HG03469 (cell line): ENCODE data around the gene KLHL29.

Source experiments
- ATAC-seq: cut with Tn5 transposase; IDR thresholded peaks from one replicate; pipeline ENCODE4 v1.9.1; 2021; ENCODE audit warnings: mild to moderate bottlenecking, moderate library complexity, moderate number of reproducible peaks; ENCODE audit not compliant: unreplicated experiment

Gene KLHL29

GRCh38 chr2:23601301-23601965 lies 216.5 kb downstream of the KLHL29 start:
- no peak for ATAC-seq

- no peak for ATAC-seq
These were observed 217.1 kb downstream of the KLHL29 start for GRCh38 chr2:23602116-23602515.

GRCh38 chr2:23603156-23603555 lies 218.2 kb downstream of the KLHL29 start:
- ATAC-seq: no peak

GRCh38 chr2:23603581-23603980 lies 218.6 kb downstream of the KLHL29 start:
- no peak for ATAC-seq

GRCh38 chr2:23604731-23605130 lies 219.8 kb downstream of the KLHL29 start:
- no peak for ATAC-seq

- ATAC-seq: no peak
These were observed 220.3 kb downstream of the KLHL29 start for GRCh38 chr2:23605236-23605635.

GRCh38 chr2:23606196-23606595 lies 221.2 kb downstream of the KLHL29 start:
- ATAC-seq: no peak

- no peak for ATAC-seq
These were observed 222.0 kb downstream of the KLHL29 start for GRCh38 chr2:23606968-23607367.

- ATAC-seq: no peak
These were observed 222.9 kb downstream of the KLHL29 start for GRCh38 chr2:23607925-23608324.

GRCh38 chr2:23609254-23609653 lies 224.3 kb downstream of the KLHL29 start:
- no peak for ATAC-seq

- ATAC-seq: no peak
These were observed 226.9 kb downstream of the KLHL29 start for GRCh38 chr2:23611839-23612238.

GRCh38 chr2:23614701-23615100 lies 229.7 kb downstream of the KLHL29 start:
- ATAC-seq: no peak

- ATAC-seq: no peak
These were observed 230.4 kb downstream of the KLHL29 start for GRCh38 chr2:23615216-23616020.

- no peak for ATAC-seq
These were observed 231.7 kb downstream of the KLHL29 start for GRCh38 chr2:23616630-23617029.

GRCh38 chr2:23617167-23617810 lies 232.3 kb downstream of the KLHL29 start:
- ATAC-seq: no peak

- no peak for ATAC-seq
These were observed 232.8 kb downstream of the KLHL29 start for GRCh38 chr2:23617811-23618215.

- ATAC-seq: no peak
These were observed 233.3 kb downstream of the KLHL29 start for GRCh38 chr2:23618265-23618664.

GRCh38 chr2:23618794-23619530 lies 234.0 kb downstream of the KLHL29 start:
- ATAC-seq: no peak

- no peak for ATAC-seq
These were observed 235.0 kb downstream of the KLHL29 start for GRCh38 chr2:23619941-23620340.

- no peak for ATAC-seq
These were observed 235.9 kb downstream of the KLHL29 start for GRCh38 chr2:23620841-23621341.

- no peak for ATAC-seq
These were observed 236.6 kb downstream of the KLHL29 start for GRCh38 chr2:23621616-23622015.
